Neutrophil (primary cell): Measurements from ENCODE around the gene STX8.

Experiments
- H3K27ac ChIP-seq: fragments of 200-600 bp; sonication (generic); 2 replicates; pipeline ENCODE4 v1.5.1; 2016; ENCODE audit warnings: mild to moderate bottlenecking, moderate library complexity
- H3K27me3 ChIP-seq: fragments of 200-600 bp; sonication (generic); 2 replicates; pipeline ENCODE4 v1.6.0; 2016; ENCODE audit warnings: mild to moderate bottlenecking
- H3K36me3 ChIP-seq: fragments of 200-600 bp; sonication (generic); 2 replicates; pipeline ENCODE4 v1.5.1; 2017
- H3K4me1 ChIP-seq, 2 experiments: fragments of 200-600 bp in 1 of 2; sonication (generic) in 1 of 2; 1 replicate in 1 of 2; 2 replicates in 1 of 2; pipeline versions ENCODE4 v1.5.1 to v1.6.1; 2013 to 2016; ENCODE audit warnings: low read depth in 1 of 2, low read length in 1 of 2, mild to moderate bottlenecking in 1 of 2, moderate library complexity in 1 of 2; ENCODE audit not compliant: control insufficient read depth in 1 of 2, insufficient read depth in 1 of 2
- H3K4me3 ChIP-seq, 2 experiments: fragments of 200-600 bp in 1 of 2; sonication (generic) in 1 of 2; 1 replicate in 1 of 2; 2 replicates in 1 of 2; pipeline ENCODE4 v1.5.1; 2013 to 2016; ENCODE audit warnings: low read depth in 1 of 2, low read length in 1 of 2, mild to moderate bottlenecking in 1 of 2, moderate library complexity in 1 of 2
- H3K9me3 ChIP-seq: fragments of 200-600 bp; sonication (generic); 2 replicates; pipeline ENCODE4 v1.5.1; 2016
- TF ChIP-seq, protein P1 (sequence below): fragments of 200-600 bp; sonication (generic); IDR thresholded peaks from 2 replicates; pipeline ENCODE4 v1.5.1; 2016; ENCODE audit warnings: antibody characterized with exemption

Gene STX8

DNA sequence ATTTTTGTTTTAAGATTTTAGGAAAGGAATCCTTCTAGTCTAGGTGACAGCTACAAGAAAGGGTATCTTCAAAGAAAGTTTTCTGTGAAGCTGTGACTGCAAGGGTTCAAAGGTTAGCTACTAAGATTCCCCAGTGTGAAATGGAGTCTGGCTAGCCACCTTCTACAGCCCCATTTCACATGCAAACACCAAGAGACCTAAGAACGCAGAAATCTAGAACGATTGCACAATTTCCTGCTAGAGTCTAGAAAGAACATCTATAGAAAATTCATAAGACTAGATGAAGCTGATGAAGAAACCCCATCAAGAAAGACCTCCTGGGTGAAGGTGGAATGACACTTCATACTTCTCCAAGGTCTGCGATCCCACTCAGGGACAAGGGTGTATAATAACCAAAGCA lies 77.1 kb downstream of the STX8 start:
- H3K4me1 ChIP-seq: no peaks in the 10 kb centered on the region
- TF ChIP-seq, protein P1, sequence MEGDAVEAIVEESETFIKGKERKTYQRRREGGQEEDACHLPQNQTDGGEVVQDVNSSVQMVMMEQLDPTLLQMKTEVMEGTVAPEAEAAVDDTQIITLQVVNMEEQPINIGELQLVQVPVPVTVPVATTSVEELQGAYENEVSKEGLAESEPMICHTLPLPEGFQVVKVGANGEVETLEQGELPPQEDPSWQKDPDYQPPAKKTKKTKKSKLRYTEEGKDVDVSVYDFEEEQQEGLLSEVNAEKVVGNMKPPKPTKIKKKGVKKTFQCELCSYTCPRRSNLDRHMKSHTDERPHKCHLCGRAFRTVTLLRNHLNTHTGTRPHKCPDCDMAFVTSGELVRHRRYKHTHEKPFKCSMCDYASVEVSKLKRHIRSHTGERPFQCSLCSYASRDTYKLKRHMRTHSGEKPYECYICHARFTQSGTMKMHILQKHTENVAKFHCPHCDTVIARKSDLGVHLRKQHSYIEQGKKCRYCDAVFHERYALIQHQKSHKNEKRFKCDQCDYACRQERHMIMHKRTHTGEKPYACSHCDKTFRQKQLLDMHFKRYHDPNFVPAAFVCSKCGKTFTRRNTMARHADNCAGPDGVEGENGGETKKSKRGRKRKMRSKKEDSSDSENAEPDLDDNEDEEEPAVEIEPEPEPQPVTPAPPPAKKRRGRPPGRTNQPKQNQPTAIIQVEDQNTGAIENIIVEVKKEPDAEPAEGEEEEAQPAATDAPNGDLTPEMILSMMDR: no peak
- no peak overlapping the region for H3K27ac ChIP-seq
- peaks cover 9% of the 10 kb centered on the region for H3K36me3 ChIP-seq
- H3K9me3 ChIP-seq: no peaks in the 10 kb centered on the region
- no peaks in the 10 kb centered on the region for H3K27me3 ChIP-seq
- H3K4me3 ChIP-seq: no peak overlapping the region

DNA sequence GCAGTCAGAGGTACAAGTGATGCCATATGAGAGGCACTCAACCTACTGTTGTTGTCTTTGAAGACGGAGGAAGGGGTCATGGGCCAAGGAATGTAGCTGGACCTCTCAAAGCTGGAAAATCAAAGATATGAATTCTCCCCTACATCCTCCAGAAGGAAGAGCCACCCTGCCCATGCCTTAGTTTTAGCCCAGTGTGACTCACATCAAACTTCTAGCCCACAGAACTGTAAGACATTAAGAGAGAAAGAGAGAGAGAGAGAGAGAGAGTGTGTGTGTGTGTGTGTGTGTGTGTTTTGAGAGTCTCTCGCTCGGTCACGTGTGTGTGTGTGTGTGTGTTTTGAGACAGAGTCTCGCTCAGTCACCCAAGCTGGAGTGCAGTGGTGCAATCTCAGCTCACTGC lies 87.1 kb downstream of the STX8 start:
- peaks cover 20% of the 10 kb centered on the region for H3K36me3 ChIP-seq
- H3K27me3 ChIP-seq: no peaks in the 10 kb centered on the region
- TF ChIP-seq, protein P1: no peak
- H3K4me1 ChIP-seq: no peaks in the 10 kb centered on the region
- no peaks in the 10 kb centered on the region for H3K9me3 ChIP-seq
- H3K4me3 ChIP-seq: no peak overlapping the region
- H3K27ac ChIP-seq: no peak overlapping the region

DNA sequence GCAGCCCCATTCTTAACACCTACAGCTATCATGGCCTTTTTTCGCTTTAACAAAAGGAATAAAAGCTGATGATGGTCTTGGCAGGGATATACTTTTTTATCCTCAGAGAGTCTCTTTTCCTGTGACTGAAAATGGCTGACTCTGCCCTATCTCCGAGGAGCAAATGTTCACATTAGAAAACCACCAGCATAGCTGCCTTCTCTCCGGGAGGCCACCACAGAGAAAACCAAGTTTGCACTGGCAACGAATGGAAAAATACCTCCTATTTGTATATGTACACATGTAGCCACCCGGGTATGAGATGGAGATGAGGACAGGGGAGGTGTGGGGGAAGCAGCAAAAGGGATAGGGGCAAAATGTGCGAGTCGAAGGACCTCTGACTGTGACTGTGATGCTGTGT lies 88.2 kb downstream of the STX8 start:
- H3K36me3 ChIP-seq: peaks cover 26% of the 10 kb centered on the region
- H3K27me3 ChIP-seq: no peaks in the 10 kb centered on the region
- TF ChIP-seq, protein P1: no peak
- no peaks in the 10 kb centered on the region for H3K9me3 ChIP-seq
- no peak overlapping the region for H3K27ac ChIP-seq
- no peaks in the 10 kb centered on the region for H3K4me1 ChIP-seq
- H3K4me3 ChIP-seq: no peak overlapping the region

DNA sequence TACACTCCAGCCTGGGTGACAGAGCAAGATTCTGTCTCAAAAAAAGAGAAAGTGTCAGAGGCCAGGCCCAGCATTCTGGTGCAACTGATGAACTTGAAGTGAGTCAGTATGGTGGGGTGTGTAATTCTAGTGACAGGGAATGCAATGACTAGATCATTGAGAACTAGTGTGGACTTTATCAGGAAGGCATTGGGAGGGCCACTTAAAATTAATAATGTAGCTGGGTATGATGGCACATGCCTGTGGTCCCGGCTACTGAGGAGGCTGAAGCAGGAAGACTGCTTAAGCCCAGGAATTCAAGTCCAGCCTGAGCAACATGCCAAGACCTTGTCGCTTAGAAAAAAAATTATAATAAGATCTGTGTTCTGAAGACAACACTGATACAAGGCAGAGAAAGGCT lies 90.8 kb downstream of the STX8 start:
- TF ChIP-seq, protein P1: no peak
- no peaks in the 10 kb centered on the region for H3K9me3 ChIP-seq
- no peak overlapping the region for H3K27ac ChIP-seq
- H3K4me1 ChIP-seq: no peaks in the 10 kb centered on the region
- no peaks in the 10 kb centered on the region for H3K27me3 ChIP-seq
- H3K4me3 ChIP-seq: no peak overlapping the region
- peaks cover 15% of the 10 kb centered on the region for H3K36me3 ChIP-seq

DNA sequence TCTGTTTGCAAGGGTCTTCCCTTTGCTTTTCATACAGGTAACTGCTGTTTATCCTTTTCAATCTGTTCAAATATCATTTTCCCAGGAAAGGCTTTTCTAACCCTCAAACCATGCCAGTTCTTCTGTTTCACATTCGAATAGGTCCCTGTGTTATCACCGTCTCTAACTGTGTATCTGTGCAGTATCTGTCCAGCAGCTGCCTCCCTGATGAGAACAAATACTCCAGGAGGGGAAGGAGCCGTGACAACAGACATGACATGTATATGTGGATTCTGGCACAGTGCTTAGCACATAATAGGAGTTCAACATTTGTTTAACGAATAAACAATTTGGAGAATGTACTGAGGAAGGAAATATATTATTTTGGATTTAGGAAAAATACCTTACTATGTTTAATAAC lies 95.7 kb downstream of the STX8 start:
- TF ChIP-seq, protein P1: no peak
- H3K9me3 ChIP-seq: no peaks in the 10 kb centered on the region
- no peak overlapping the region for H3K4me3 ChIP-seq
- H3K27ac ChIP-seq: no peak overlapping the region
- no peaks in the 10 kb centered on the region for H3K4me1 ChIP-seq
- H3K36me3 ChIP-seq: peaks cover 15% of the 10 kb centered on the region
- H3K27me3 ChIP-seq: no peaks in the 10 kb centered on the region

DNA sequence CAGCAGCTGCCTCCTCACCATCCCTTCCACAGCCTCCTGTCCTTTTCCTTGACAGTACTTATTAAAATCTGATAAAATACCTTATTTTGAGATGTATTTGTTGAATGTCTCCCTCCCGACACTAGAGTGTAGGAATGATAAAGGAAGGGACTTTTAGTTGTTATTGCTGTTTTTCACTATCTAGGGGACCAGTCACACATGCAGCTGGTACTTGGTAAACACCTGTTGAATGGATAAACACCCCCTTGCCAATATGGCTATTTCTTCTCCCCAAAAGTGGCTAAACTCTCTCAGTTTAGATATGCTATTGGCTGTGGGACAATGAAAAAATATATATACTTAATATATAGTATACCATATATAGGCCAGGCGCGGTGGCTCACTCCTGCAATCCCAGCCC lies 96.7 kb downstream of the STX8 start:
- Histone ChIP-seq H3K27me3 (no peaks in the 10 kb centered on the region), H3K9me3 (no peaks in the 10 kb centered on the region), H3K27ac (no peak overlapping the region), H3K36me3 (peaks cover 15% of the 10 kb centered on the region), H3K4me3 (no peak overlapping the region), H3K4me1 (no peaks in the 10 kb centered on the region)
- TF ChIP-seq, protein P1: no peak
